ENCODE results near the gene ZNF609.

- TF ChIP-seq CTCF (IDR thresholded peaks at IDR 0.05) (no peak), EP300 (IDR thresholded peaks at IDR 0.05) (no peak)
These were observed 62.9 kb downstream of the ZNF609 start for GRCh38 chr15:64523240-64523639.

All from gastroesophageal sphincter (tissue), 3 donors.